Erythroblast (primary cell): ENCODE measurements around the gene SBF2.

ENCODE experiments used
- GATA1 ChIP-seq: IDR thresholded peaks from 2 replicates; pipeline ENCODE4 v1.6.1; 2011; ENCODE audit warnings: low read depth, mild to moderate bottlenecking, control low read depth, low read length, moderate library complexity
- POLR2A ChIP-seq: IDR thresholded peaks from 2 replicates; pipeline ENCODE4 v1.6.1; 2011; ENCODE audit warnings: mild to moderate bottlenecking, low read length

- TF ChIP-seq POLR2A (no peak), GATA1 (no peak)
Observed at GRCh38 chr11:9755561-9756185, 538.3 kb downstream of the SBF2 start.
